ENCODE results near the gene COQ2.

- TF ChIP-seq CTCF (conservative IDR thresholded peaks at IDR 0.05 in 1 of 2, IDR thresholded peaks at IDR 0.05 in 1 of 2; ENCODE audit: low read depth in 1 of 2, low read length in 2 of 2) (no peak), EZH2 (IDR thresholded peaks at IDR 0.05; ENCODE audit: low read length, missing control alignments) (no peak)
Measured at GRCh38 chr4:83258461-83258860, 26.1 kb downstream of the COQ2 start.
